ENCODE data around the gene NF1. TPM values are rescaled to one million over a fixed set of nuclear protein-coding genes. Genes with fewer than 3 reads are reported as not detected.

NF1 gene
- total RNA-seq, 1 donor from 2014 or later, result 58.7 TPM

GRCh38 chr17:31067691-31068184 lies 27.0 kb upstream of the NF1 start:
- H3K27ac ChIP-seq, result no peak overlapping the region
- intact Hi-C loops (cut with DNase I), result no loop called here
- no peak for DNase-seq (ENCODE audit: extremely low spot score in 2 of 2)
- no peaks in the 10 kb centered on the region for H3K36me3 ChIP-seq
- peaks cover 6% of the 10 kb centered on the region for H3K4me1 ChIP-seq
- no peaks in the 10 kb centered on the region for H3K27me3 ChIP-seq
- no peaks in the 10 kb centered on the region for H3K9me3 ChIP-seq
- H3K4me3 ChIP-seq, result no peak overlapping the region
- no peak for TF ChIP-seq POLR2A (IDR thresholded peaks at IDR 0.05)
- peak in 1 of 2 donors; percentile 60 for TF ChIP-seq POLR2AphosphoS5 (IDR thresholded peaks at IDR 0.05; ENCODE audit: insufficient read depth in 1 of 2, low read depth in 1 of 2)

DNA sequence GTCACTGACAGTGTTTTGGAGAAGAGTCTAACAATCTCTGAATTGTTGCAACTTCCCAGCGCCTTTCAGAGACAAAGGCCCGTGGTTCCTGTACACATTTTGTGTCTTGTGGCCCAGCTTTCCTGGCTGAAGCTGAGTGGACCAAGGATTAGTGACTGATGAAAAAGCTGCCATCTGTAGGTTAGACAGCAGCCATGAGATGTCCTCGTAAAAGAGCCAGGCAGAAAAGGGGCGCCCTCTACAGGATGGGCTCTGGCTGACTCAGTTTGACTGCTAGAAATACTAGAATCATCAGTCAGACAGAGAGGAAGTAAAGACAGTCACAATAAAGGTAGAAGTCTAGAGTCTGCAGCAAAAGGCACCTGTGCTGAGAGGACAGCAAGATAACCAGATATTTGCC lies 26.5 kb upstream of the NF1 start:
- TF ChIP-seq POLR2A (IDR thresholded peaks at IDR 0.05) (no peak), CTCF (IDR thresholded peaks at IDR 0.05) (no peak), POLR2AphosphoS5 (IDR thresholded peaks at IDR 0.05; ENCODE audit: insufficient read depth in 1 of 2, low read depth in 1 of 2) (no peak)
- DNase-seq (ENCODE audit: extremely low spot score in 2 of 2), result no peak
- Histone ChIP-seq H3K27ac (no peak overlapping the region), H3K4me3 (no peak overlapping the region), H3K36me3 (no peaks in the 10 kb centered on the region), H3K9me3 (no peaks in the 10 kb centered on the region), H3K4me1 (peaks cover 6% of the 10 kb centered on the region), H3K27me3 (no peaks in the 10 kb centered on the region)
- intact Hi-C loops (cut with DNase I), result no loop called here

- H3K27me3 ChIP-seq, result no peaks in the 10 kb centered on the region
- no peak overlapping the region for H3K4me3 ChIP-seq
- H3K36me3 ChIP-seq, result no peaks in the 10 kb centered on the region
- DNase-seq (ENCODE audit: extremely low spot score in 2 of 2), result no peak
- TF ChIP-seq CTCF (IDR thresholded peaks at IDR 0.05) (no peak), POLR2AphosphoS5 (IDR thresholded peaks at IDR 0.05; ENCODE audit: insufficient read depth in 1 of 2, low read depth in 1 of 2) (peak in 1 of 2 donors; percentile 42), POLR2A (IDR thresholded peaks at IDR 0.05) (no peak)
- H3K4me1 ChIP-seq, result peaks cover 6% of the 10 kb centered on the region
- H3K27ac ChIP-seq, result no peak overlapping the region
- no peaks in the 10 kb centered on the region for H3K9me3 ChIP-seq
- intact Hi-C loops (cut with DNase I), result no loop called here
Measured at GRCh38 chr17:31072186-31072585, 22.6 kb upstream of the NF1 start.

- Histone ChIP-seq H3K4me3 (no peak overlapping the region), H3K4me1 (no peaks in the 10 kb centered on the region), H3K36me3 (no peaks in the 10 kb centered on the region), H3K27ac (no peak overlapping the region), H3K9me3 (no peaks in the 10 kb centered on the region), H3K27me3 (no peaks in the 10 kb centered on the region)
- intact Hi-C loops (cut with DNase I), result no loop called here
- DNase-seq (ENCODE audit: extremely low spot score in 2 of 2), result no peak
- no peak for TF ChIP-seq POLR2A (IDR thresholded peaks at IDR 0.05)
- no peak for TF ChIP-seq CTCF (IDR thresholded peaks at IDR 0.05)
- TF ChIP-seq POLR2AphosphoS5 (IDR thresholded peaks at IDR 0.05; ENCODE audit: insufficient read depth in 1 of 2, low read depth in 1 of 2), result no peak
Measured at GRCh38 chr17:31073411-31073810, 21.4 kb upstream of the NF1 start.

DNA sequence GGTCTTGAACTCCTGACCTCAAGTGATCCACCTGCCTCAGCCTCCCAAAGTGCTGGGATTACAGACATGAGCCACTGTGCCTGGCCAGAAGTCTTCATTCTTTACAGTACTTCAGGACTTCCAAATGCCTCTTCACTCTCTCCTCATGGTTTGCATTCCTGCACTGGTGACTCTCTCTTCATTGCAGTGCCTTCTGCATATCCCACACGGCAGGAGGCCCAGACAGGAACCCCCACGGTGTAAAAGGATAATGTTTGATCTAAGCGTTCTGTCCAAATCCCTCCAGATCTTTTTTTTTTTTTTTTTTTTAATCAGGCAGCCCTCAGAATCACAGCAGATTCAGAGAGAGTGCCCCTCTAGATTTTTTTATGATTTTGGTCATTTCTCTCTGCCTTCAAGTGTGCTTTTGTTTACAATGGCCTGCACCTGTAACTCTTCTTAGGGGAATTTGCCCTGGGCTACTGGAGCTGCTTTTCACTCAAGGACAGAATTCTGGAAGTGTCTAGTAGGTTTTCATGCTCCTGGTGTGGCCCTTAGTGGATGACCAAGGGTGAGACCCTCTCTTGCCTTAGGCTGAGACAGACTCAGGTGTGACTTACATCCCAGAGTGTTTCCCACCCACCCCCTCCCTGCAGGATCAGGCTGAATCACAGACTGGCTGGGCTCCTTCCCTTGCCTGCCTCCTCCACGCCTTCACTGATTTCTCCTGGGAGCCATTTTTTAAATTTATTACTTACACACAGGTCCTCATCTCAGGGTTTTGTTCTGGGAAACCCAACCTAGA lies 19.8 kb upstream of the NF1 start:
- intact Hi-C loops (cut with DNase I), result no loop called here
- H3K36me3 ChIP-seq, result no peaks in the 10 kb centered on the region
- TF ChIP-seq POLR2AphosphoS5 (IDR thresholded peaks at IDR 0.05; ENCODE audit: insufficient read depth in 1 of 2, low read depth in 1 of 2) (no peak), POLR2A (IDR thresholded peaks at IDR 0.05) (no peak), CTCF (IDR thresholded peaks at IDR 0.05) (no peak)

More for the DNA sequence above, 19.8 kb upstream of the NF1 start:
- Histone ChIP-seq H3K27ac (no peak overlapping the region), H3K9me3 (no peaks in the 10 kb centered on the region), H3K4me3 (no peak overlapping the region), H3K27me3 (no peaks in the 10 kb centered on the region), H3K4me1 (no peaks in the 10 kb centered on the region)
- DNase-seq (ENCODE audit: extremely low spot score in 2 of 2), result no peak
